ENCODE measurements around the gene ARPC1B.
"Not testable (repeated sequence)": the region's sequence is repeated elsewhere in the genome, so short reads cannot be mapped to it uniquely, and the experiment has no call there.

DNA sequence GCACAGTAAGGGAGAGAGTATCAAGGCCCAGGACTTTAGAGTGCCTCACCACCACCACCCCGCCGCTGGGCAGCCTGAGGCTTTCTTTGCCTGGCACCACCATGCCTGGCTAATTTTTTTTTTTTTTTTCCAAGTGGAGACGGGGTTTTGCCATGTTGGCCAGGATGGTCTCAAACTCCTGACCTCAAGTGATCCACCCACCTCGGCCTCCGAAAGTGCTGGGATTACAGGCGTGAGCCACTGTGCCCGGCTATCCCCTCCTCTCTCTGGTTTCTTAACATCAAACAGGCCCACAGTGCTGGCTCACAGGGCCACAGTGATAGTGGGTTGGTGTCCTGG is 5.1 kb downstream of the ARPC1B start:
- TF ChIP-seq, protein P1, sequence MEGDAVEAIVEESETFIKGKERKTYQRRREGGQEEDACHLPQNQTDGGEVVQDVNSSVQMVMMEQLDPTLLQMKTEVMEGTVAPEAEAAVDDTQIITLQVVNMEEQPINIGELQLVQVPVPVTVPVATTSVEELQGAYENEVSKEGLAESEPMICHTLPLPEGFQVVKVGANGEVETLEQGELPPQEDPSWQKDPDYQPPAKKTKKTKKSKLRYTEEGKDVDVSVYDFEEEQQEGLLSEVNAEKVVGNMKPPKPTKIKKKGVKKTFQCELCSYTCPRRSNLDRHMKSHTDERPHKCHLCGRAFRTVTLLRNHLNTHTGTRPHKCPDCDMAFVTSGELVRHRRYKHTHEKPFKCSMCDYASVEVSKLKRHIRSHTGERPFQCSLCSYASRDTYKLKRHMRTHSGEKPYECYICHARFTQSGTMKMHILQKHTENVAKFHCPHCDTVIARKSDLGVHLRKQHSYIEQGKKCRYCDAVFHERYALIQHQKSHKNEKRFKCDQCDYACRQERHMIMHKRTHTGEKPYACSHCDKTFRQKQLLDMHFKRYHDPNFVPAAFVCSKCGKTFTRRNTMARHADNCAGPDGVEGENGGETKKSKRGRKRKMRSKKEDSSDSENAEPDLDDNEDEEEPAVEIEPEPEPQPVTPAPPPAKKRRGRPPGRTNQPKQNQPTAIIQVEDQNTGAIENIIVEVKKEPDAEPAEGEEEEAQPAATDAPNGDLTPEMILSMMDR (IDR thresholded peaks at IDR 0.05) = not testable (repeated sequence)
- not testable (repeated sequence) for TF ChIP-seq POLR2A (IDR thresholded peaks at IDR 0.05)
